NCI-H345 treated with DMSO at 0.1 percent for 48 hours (cell line): ENCODE results near the gene AGGF1.
"Not testable (repeated sequence)": the region's sequence is repeated elsewhere in the genome, so short reads cannot be mapped to it uniquely, and the experiment has no call there.

Experiments used
- DNase-seq: peaks from one replicate; lab custom pipeline; 2025; ENCODE audit not compliant: unreplicated experiment; lab: John Stamatoyannopoulos, UW

Gene AGGF1

DNA sequence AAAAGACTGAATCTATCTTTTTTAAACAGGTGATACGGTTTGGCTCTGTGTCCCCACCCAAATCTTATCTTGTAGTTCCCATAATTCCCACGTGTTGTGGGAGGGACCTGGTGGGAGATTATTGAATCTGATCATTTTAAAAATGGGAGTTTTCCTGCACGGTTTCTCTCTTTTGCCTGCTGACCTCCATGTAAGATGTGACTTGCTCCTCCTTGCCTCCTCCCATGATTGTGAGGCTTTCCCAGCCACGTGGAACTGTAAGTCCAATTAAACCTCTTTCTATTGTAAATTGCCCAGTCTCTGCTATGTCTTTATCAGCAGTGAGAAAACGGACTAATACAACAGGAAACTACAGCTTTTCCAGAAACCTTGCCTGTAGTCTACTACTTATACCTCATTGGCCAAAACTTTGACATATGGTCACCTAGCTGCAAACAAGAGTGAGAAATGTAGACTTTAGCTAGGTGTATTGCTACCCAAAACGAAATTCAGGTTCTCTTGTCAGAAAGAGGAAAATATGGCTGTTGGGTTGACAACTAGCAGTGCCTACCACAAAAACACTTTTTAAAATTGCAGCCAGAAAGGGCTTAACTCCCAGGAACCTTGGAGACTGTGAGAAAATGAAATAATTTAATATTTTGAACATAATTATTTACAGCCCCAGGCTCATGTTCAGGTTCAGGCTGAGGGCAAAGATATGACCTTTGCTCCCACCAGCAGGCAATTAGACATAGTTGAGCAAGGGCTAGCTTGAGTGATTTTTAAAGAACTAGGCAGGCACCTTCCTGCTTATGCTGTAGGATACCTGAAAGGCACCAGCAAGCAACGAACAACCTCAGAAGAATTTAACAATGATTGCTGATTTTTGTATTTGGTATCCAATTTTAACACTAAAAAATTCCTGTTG lies 7.4 kb upstream of the AGGF1 start:
- DNase-seq: no peak

DNA sequence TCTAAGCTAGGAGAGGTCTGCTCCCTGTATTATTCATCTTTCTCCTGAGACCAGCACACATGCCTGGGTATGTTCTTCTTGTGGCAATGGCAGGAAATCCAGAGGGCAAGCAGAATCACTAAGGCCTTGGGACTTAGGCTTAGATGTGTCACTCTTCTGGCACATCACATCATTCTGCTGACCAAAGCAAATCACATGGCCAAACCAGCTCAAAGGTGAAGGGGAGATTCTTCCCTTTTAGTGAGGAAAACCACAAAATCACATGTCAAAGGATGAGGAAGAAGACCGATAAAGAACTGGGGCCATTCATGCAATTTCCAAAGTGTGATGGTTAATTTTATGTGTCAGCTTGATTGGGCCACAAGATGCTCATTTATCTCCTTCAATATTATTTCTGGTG lies 5.7 kb upstream of the AGGF1 start:
- DNase-seq: no peak

DNA sequence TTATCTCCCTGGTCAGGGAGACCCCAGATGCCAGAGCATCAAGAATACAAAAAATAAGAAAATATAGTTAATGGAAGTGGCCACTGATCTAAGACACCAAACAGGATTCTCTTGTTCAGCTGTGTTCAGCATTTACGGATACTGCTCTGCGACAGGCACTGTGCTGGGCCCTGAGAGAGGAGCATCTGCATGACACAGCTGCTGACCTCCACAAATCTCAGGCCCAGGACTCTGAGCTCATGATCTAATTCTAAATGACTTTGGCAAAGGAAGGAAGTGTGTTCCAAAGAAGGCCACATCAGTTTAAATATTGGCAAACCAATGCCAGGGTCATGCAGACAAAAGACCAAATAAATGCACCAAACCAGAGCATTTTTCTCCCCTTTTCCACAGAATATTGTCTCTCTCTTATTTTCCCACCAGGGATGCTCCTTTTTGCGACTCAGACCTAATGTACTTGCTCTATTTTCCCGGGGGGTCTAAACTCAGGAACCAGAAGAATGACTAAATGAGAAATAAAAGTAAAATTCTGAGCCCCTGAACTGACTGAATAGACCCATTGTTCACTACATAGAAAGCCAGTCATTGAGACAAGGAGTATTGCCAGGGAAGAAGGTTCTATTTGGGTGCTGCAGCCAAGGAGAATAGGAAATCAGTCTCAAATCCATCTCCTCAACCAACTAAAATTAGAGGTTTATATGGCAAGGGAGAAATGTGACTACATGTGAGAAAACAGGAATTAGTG lies 1.4 kb upstream of the AGGF1 start:
- no peak for DNase-seq

DNA sequence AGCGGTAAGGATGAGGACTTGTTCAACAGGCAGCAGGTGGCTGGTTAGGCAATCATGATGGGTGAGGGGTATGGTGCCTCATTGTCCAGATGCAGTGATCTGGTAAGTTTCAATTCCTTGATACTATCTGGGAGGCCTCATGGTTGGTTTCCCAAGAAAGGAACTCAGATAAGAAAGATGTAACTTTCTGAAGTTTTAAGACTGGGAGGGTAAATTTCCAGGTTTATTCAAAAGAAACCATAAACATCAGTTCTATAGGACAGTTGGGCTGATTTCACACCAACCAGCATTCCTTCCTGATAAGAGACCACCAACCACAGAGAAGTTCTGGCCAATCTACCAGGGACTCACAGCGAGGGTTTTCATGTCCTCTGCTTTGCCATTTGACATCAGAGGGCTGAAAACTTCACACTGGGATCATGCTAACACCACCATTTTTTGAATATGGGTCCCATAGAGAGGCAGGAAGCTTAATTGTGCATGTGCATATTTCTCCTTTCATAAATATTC lies 773 bp upstream of the AGGF1 start:
- DNase-seq: no peak

DNA sequence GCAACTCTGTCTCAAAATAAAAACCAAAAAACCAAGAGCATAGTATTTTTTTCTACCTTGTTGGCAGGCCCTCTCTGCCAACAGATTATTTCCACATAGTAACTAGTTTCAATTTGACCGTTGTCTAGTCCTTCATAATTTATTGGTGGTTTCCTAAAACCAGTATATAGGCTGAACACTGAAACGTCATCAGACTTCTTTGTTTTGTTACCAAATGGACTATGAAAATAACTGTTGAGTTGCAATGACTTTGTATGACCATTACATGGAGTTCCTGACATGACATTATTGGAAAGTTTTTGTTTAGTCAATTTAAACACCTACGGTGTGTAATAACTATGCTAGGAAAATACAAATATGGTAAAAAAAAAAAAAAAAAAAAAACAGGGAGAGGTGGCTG lies 1.7 kb downstream of the AGGF1 start:
- no peak for DNase-seq

DNA sequence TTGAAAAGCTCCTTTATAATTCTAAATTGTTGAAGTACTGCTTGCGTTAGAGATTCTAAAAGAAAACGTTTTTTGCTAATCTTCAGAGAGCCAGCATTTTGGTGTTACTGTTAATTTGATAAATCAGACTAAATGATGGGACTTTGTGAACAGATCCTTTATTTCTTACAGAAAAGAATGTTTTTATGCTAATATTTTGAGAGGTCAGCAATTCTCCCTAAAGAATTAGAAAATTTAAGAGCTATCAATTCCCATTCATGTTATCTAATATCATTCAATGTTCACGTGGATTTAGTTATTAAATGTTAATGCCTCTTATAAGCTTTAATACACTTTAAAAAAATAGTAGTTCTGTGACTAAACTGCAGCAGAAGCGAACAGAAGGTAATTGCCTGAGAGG lies 2.4 kb downstream of the AGGF1 start:
- no peak for DNase-seq

DNA sequence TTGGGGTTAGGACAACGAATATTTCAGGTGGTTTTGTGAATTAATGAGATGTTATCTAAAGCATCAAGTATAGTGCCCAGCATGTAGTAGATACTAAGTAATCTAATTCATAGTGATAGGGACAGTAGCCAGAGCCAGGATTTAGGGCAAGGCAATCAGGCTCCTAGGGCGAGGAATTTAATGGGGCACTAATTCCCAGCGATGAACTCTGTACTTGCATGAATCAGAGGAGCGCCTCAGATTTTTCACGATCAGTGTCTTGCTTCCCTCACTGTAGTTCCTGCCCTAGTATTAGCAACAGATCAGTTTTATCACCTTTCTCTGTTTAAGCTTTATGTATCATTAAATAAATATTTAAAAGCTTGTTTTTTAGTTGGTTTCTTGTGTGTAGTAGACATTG lies 3.1 kb downstream of the AGGF1 start:
- DNase-seq: no peak

GRCh38 chr5:77035950-77036349 lies 5.7 kb downstream of the AGGF1 start:
- no peak for DNase-seq

- DNase-seq: no peak
Measured at GRCh38 chr5:77046416-77047073, 16.3 kb downstream of the AGGF1 start.

- DNase-seq: no peak
Measured at GRCh38 chr5:77064040-77064439, 33.8 kb downstream of the AGGF1 start.

DNA sequence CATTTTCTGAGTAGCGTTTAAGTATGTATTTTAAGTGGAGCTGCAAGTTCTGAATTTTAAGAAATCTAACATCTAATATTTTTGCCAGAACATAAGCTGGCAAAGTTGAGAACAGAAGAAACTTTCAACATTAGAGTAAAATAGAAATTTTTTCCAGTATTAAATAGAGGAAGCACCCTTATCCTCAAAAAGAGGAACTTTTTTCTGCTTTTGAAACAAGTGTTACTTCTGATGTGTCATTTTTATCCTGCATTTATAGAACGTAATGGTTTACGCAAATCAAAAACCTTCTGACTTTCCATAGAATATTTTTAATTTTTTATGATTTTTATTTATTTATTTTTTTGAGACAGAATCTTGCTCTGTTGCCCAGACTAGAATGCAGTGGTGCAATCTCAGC lies 35.1 kb downstream of the AGGF1 start:
- no peak for DNase-seq

- DNase-seq: no peak
Measured at GRCh38 chr5:77066184-77066583, 36.0 kb downstream of the AGGF1 start.

- DNase-seq: no peak
Measured at GRCh38 chr5:77066823-77067442, 36.7 kb downstream of the AGGF1 start.

DNA sequence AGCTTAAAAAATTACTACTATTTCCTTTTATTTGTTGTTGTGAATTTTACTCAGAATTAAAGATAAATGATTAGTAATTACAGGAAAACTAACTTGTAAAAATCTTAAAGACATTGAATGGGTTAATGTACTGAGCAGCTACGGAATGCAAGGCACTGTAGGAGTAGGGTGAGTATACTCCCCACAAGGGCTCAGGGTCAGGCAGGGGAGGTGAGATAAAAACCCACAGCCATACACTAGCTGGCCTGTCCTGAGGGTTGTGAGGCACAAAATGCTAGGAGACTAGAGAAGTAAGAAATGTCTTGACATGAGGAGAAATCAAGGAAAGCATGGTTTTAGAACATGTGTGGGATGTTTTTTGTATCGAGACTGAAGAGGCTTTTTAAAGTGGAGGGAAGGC lies 43.5 kb downstream of the AGGF1 start:
- DNase-seq: no peak

DNA sequence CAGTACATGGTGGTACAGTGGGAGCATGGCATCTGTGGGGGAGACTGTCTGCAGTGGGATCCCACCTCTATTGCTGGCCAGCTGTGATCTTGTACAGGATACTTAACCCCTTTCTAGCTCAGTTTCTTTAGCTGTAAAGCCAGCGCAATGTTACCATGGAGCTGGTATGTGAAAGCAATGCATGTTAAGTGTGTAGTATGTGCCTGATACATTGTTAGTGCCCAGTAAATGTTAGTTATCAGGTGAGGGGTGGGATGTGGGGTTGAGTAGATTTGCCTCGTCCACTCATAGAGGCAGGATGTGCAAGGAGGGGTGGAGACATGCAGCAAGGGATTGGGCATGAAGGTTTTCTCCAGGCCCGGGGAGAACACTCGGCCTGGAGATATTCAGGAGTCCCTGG lies 44.5 kb downstream of the AGGF1 start:
- no peak for DNase-seq

- DNase-seq: peak; percentile 22
Measured at GRCh38 chr5:77076961-77077828, 47.0 kb downstream of the AGGF1 start.

DNA sequence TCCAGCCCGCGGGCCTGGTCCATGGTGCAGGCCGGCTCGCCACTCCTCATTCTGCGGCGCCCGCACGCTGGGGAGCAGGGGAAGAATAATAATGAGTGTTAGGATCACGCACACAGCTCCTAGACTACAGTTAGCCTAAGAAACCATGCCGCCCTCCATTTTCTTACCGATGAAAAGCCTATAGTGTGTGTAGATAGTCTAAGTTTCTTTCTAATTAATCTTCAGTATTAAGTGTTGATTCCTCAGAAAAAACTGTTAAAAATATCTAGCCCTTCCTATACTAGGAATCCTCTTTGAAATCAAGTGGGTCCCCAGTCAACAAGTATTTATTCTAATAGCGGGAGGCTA lies 47.6 kb downstream of the AGGF1 start:
- DNase-seq: no peak

DNA sequence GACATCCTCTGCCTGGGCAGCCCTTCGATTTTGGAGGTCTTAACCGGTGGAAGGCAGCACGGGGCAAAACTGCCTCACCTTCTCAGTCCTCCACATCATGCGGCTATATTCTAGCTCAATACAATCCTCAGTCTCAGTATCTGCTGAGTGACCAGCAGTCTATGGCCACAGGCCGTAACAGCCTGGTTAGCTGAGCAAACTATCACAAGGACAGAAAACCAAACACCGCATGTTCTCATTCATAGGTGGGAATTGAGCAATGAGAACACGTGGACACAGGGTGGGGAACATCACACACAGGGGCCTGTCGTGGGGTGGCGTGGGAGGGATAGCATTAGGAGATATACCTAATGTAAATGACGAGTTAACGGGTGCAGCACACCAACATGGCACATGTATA lies 50.3 kb downstream of the AGGF1 start:
- DNase-seq: not testable (repeated sequence)

GRCh38 chr5:77080905-77081304 lies 50.7 kb downstream of the AGGF1 start:
- DNase-seq: peak; percentile 15

DNA sequence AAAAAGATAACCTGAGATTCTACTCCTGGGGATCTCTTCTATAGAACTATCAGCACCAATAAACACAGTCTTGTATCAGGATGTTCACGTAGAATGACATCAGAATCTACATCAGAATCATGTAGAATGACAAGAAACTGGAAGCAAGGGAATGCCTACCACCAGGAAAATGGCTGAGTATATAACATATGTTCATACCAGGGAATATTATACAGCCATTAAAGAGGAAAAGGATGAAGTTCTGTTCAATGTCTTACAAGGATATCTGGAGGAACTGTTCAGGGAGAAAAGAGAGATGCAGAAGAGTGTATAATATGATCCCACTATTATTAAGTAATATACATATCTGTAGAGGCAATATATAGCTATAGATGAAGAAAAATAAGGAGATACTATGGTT lies 52.1 kb downstream of the AGGF1 start:
- no peak for DNase-seq
